GM12872 (cell line): ENCODE results near the gene PCK1.

ENCODE experiments used
- CTCF ChIP-seq: IDR thresholded peaks from 3 replicates; pipeline ENCODE4 v1.5.1; 2011; ENCODE audit warnings: low read depth, mild to moderate bottlenecking, low read length, moderate library complexity; ENCODE audit not compliant: insufficient read depth

The PCK1 gene

DNA sequence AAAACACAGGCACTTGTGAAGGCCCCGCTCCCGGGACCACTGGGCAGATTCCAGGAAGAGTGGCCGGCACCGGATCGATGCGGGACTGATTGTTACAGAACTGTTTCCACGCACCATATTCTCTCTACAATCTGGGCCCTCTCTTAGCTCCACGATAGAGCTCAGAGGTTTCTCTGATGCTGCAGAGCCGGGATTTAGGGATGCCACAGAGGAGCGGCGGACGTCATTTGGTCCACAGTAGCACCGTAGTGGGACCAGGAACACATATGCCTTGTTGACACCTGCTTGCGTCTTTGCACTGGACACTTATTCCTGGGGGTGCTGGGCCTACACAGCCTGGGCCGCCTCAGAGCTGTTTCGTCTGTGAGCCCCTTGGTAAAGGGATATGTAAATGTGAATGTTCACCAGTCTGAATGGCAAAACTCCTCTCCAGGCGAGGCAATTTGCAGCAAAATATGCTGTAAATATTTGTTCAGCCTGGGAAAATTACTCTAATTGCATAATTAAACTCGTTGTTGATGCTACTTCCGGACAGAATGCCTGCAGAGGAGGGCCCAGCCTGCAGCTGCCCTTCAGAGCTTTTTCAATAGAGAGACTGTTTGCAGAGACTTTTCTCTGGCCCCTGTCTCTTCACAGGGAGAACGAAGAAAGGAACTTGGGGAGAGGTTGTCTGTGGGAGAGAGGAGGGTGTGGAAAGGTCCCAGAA, 9.4 kb downstream of the PCK1 start:
- TF ChIP-seq CTCF, result no peak

GRCh38 chr20:57570920-57571319, 10.0 kb downstream of the PCK1 start:
- TF ChIP-seq CTCF, result no peak

GRCh38 chr20:57571782-57572416, 11.0 kb downstream of the PCK1 start:
- TF ChIP-seq CTCF, result no peak

GRCh38 chr20:57573242-57573641, 12.3 kb downstream of the PCK1 start:
- TF ChIP-seq CTCF, result no peak

- TF ChIP-seq CTCF, result peak; percentile 47; the same call in 1 of the 3 replicates
Measured at GRCh38 chr20:57573894-57574293, 13.0 kb downstream of the PCK1 start.

- TF ChIP-seq CTCF, result no peak
Measured at GRCh38 chr20:57574954-57575353, 14.0 kb downstream of the PCK1 start.

DNA sequence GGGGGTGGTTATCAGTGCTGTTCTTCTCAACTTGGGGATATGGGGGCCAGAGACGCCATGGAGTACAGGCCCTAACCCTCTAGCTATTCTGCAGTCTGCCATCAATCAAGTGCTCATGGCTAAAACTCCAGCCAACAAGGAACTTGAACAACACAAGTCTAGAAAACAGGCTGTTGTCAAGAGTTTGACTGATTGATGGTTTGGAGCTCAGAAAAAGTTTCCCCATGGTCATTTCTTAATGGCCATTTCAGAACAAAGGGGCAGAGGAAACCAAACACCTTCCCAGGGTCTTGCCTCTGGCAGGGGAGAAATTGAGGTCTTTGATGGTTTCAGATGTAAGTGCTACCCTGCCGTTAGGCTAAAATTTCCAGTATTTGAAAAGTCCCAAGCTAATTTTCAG, 15.1 kb downstream of the PCK1 start:
- TF ChIP-seq CTCF, result no peak
